Neutrophil (primary cell): Measurements from ENCODE around the gene ANGPTL3.
"Not testable (repeated sequence)": the region's sequence is repeated elsewhere in the genome, so short reads cannot be mapped to it uniquely, and the experiment has no call there.

Source experiments
- H3K27ac ChIP-seq: fragments of 200-600 bp; sonication (generic); 2 replicates; pipeline ENCODE4 v1.5.1; 2016; ENCODE audit warnings: mild to moderate bottlenecking, moderate library complexity
- H3K27me3 ChIP-seq: fragments of 200-600 bp; sonication (generic); 2 replicates; pipeline ENCODE4 v1.6.0; 2016; ENCODE audit warnings: mild to moderate bottlenecking
- H3K36me3 ChIP-seq: fragments of 200-600 bp; sonication (generic); 2 replicates; pipeline ENCODE4 v1.5.1; 2017
- H3K4me1 ChIP-seq, 2 experiments: fragments of 200-600 bp in 1 of 2; sonication (generic) in 1 of 2; 1 replicate in 1 of 2; 2 replicates in 1 of 2; pipeline versions ENCODE4 v1.5.1 to v1.6.1; 2013 to 2016; ENCODE audit warnings: low read depth in 1 of 2, low read length in 1 of 2, mild to moderate bottlenecking in 1 of 2, moderate library complexity in 1 of 2; ENCODE audit not compliant: control insufficient read depth in 1 of 2, insufficient read depth in 1 of 2
- H3K4me3 ChIP-seq, 2 experiments: fragments of 200-600 bp in 1 of 2; sonication (generic) in 1 of 2; 1 replicate in 1 of 2; 2 replicates in 1 of 2; pipeline ENCODE4 v1.5.1; 2013 to 2016; ENCODE audit warnings: low read depth in 1 of 2, low read length in 1 of 2, mild to moderate bottlenecking in 1 of 2, moderate library complexity in 1 of 2
- H3K9me3 ChIP-seq: fragments of 200-600 bp; sonication (generic); 2 replicates; pipeline ENCODE4 v1.5.1; 2016
- TF ChIP-seq, protein P1 (sequence below): fragments of 200-600 bp; sonication (generic); IDR thresholded peaks from 2 replicates; pipeline ENCODE4 v1.5.1; 2016; ENCODE audit warnings: antibody characterized with exemption

ANGPTL3 gene, protein sequence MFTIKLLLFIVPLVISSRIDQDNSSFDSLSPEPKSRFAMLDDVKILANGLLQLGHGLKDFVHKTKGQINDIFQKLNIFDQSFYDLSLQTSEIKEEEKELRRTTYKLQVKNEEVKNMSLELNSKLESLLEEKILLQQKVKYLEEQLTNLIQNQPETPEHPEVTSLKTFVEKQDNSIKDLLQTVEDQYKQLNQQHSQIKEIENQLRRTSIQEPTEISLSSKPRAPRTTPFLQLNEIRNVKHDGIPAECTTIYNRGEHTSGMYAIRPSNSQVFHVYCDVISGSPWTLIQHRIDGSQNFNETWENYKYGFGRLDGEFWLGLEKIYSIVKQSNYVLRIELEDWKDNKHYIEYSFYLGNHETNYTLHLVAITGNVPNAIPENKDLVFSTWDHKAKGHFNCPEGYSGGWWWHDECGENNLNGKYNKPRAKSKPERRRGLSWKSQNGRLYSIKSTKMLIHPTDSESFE

DNA sequence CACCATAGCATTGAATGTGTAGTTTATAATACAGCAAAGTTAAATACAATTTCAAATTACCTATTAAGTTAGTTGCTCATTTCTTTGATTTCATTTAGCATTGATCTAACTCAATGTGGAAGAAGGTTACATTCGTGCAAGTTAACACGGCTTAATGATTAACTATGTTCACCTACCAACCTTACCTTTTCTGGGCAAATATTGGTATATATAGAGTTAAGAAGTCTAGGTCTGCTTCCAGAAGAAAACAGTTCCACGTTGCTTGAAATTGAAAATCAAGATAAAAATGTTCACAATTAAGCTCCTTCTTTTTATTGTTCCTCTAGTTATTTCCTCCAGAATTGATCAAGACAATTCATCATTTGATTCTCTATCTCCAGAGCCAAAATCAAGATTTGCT, at the start of gene ANGPTL3:
Gene ANGPTL3, plus strand, starts transcription at position 240 of the 400 bp plus-strand sequence. Its CDS starts 47 bp downstream, at position 287.
- no peaks in the 10 kb centered on the region for H3K9me3 ChIP-seq
- H3K36me3 ChIP-seq, result no peaks in the 10 kb centered on the region
- TF ChIP-seq, protein P1, sequence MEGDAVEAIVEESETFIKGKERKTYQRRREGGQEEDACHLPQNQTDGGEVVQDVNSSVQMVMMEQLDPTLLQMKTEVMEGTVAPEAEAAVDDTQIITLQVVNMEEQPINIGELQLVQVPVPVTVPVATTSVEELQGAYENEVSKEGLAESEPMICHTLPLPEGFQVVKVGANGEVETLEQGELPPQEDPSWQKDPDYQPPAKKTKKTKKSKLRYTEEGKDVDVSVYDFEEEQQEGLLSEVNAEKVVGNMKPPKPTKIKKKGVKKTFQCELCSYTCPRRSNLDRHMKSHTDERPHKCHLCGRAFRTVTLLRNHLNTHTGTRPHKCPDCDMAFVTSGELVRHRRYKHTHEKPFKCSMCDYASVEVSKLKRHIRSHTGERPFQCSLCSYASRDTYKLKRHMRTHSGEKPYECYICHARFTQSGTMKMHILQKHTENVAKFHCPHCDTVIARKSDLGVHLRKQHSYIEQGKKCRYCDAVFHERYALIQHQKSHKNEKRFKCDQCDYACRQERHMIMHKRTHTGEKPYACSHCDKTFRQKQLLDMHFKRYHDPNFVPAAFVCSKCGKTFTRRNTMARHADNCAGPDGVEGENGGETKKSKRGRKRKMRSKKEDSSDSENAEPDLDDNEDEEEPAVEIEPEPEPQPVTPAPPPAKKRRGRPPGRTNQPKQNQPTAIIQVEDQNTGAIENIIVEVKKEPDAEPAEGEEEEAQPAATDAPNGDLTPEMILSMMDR, result no peak
- no peak within 1 kb of the TSS for H3K27ac ChIP-seq
- no peaks in the 10 kb centered on the region for H3K4me1 ChIP-seq
- no peaks in the 10 kb centered on the region for H3K27me3 ChIP-seq
- H3K4me3 ChIP-seq, result no peak within 1 kb of the TSS

DNA sequence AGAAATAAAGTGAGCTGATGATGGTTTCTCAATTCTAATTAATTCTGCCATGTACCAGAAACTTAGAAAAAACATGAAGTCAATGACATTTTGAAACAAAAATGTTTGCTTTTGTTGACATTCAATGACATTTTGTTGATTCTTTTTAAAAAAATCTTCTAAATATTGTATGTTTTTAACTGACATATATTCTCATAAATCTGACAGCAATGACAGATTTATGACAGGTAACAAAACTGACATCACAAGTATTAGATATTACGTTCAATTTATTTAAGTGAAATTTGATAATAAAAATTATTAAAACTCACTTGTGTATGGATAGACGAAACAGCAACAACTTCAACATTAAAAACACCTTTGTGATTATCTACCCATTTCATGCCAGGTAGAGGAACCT, 36.0 kb upstream of the ANGPTL3 start:
- Histone ChIP-seq H3K4me1 (no peaks in the 10 kb centered on the region), H3K27ac (no peak overlapping the region), H3K9me3 (no peaks in the 10 kb centered on the region), H3K36me3 (no peaks in the 10 kb centered on the region), H3K27me3 (no peaks in the 10 kb centered on the region), H3K4me3 (no peak overlapping the region)
- TF ChIP-seq, protein P1, result no peak

DNA sequence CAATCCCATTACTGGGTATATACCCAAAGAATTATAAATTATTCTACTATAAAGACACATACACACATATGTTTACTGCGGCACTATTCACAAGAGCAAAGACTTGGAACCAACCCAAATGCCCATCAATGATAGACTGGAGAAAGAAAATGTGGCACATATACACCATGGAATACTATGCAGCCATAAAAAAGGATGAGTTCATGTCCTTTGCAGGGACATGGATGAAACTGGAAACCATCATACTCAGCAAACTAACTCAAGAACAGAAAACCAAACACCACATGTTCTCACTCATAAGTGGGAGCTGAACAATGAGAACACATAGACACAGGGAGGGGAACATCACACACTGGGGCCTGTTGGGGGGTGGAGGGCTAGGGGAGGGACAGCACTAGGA, 30.1 kb upstream of the ANGPTL3 start:
- H3K27me3 ChIP-seq, H3K27ac ChIP-seq, H3K9me3 ChIP-seq, H3K4me3 ChIP-seq, H3K36me3 ChIP-seq, H3K4me1 ChIP-seq: not testable (repeated sequence)

DNA sequence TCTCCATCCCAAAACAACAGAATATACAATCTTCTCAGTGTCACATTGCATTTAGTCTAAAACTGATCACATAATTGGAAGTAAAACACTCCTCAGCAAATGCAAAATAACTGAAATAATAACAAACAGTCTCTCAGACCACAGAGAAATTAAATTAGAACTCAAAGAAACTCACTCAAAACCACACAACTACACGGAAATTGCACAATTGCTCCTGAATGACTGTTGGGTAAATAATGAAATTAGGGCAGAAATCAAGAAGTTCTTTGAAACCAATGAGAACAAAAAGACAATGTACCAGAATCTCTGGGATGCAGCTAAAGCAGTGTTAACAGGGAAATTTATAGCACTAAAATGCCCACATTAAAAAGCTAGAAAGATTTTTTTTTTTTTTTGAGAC, 29.4 kb upstream of the ANGPTL3 start:
- H3K27me3 ChIP-seq, result not testable (repeated sequence)

DNA sequence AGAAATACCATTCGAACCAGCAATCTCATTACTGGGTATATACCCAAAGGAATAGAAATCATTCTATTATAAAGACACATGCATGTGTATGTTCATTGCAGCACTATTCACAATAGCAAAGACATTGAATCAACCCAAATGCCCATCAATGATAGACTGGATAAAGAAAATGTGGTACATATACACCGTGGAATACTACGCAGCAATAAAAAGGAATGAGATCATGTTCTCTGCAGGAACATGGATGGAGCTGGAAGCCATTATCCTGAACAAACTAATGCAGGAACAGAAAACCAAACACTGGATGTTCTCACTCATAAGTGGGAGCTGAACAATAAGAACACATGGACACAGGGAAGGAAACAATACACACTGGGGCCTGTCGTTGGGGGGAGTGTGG, 25.8 kb upstream of the ANGPTL3 start:
- H3K27me3 ChIP-seq, H3K9me3 ChIP-seq, H3K36me3 ChIP-seq, H3K27ac ChIP-seq, H3K4me3 ChIP-seq, H3K4me1 ChIP-seq: not testable (repeated sequence)

More for the DNA sequence above, 29.4 kb upstream of the ANGPTL3 start:
- H3K9me3 ChIP-seq, H3K4me3 ChIP-seq, H3K36me3 ChIP-seq, H3K27ac ChIP-seq, H3K4me1 ChIP-seq: not testable (repeated sequence)

DNA sequence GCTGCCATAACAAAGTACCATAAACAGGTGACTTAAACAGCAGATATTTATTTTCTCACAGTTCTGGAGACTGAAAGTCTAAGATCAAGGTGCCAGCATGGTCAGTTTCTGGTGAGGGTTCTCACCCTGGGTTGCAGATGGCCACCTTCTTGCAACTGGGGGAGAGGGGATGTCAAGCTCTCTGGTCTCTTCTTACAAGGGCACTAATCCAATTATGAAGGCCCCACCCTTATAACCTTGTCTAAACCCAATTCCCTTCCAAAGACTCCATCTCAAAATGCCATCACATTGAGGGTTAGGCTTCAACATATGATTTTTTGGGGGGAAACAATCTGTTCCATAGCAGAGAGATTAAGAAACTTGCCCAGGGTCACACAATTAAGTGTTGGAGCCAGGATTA, 24.8 kb upstream of the ANGPTL3 start:
- no peak overlapping the region for H3K4me3 ChIP-seq
- no peaks in the 10 kb centered on the region for H3K36me3 ChIP-seq
- no peak overlapping the region for H3K27ac ChIP-seq
- no peaks in the 10 kb centered on the region for H3K27me3 ChIP-seq
- no peaks in the 10 kb centered on the region for H3K9me3 ChIP-seq
- TF ChIP-seq, protein P1, result no peak
- peaks cover 0 to 8% of the 10 kb centered on the region in 2 experiments for H3K4me1 ChIP-seq

DNA sequence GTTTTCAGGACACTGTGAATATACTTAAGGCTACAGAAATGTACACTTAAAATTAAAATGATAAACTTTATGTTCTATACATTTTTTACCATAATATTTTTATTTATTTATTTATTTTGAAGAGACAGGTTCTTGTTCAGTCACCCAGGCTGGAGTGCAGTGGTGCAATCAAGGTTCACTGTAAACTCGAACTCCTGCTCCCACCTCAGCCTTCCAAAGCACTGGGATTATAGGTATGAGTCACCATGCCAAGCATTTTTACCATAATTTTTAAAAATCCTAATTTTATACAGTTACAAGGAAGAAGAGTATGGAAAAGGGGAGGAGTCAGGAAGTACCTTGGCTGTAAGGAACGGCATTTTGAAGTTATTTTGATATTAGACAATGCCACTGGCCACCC, 23.6 kb upstream of the ANGPTL3 start:
- TF ChIP-seq, protein P1, result no peak
- H3K36me3 ChIP-seq, result no peaks in the 10 kb centered on the region
- no peak overlapping the region for H3K27ac ChIP-seq
- no peak overlapping the region for H3K4me3 ChIP-seq
- no peaks in the 10 kb centered on the region for H3K4me1 ChIP-seq
- no peaks in the 10 kb centered on the region for H3K9me3 ChIP-seq
- no peaks in the 10 kb centered on the region for H3K27me3 ChIP-seq
